PC-9 (cell line): ENCODE results near the gene PITPNB. TPM values are rescaled to one million over a fixed set of nuclear protein-coding genes. Genes with fewer than 3 reads are reported as not detected.

ENCODE experiments used
- BruUV-seq: library from RNA; stranded (reverse); fragments of 400-500 nt; replicated peaks from 2 replicates; lab custom pipeline; 2021; lab: Mats Ljungman, UMichigan
- CTCF ChIA-PET: fragments of 300-600 bp; sonication (Branson Sonifier 250); formaldehyde crosslinking; loops from one replicate; lab custom pipeline; 2022; ENCODE audit warnings: antibody characterized with exemption; lab: Charles Lee
- POLR2A ChIA-PET: fragments of 300-600 bp; sonication (Branson Sonifier 250); formaldehyde crosslinking; loops from one replicate; lab custom pipeline; 2022; ENCODE audit warnings: antibody characterized with exemption; ENCODE audit not compliant: unreplicated experiment; lab: Charles Lee
- DNase-seq, 2 experiments: peaks; one replicate each; pipeline versions ENCODE4 v3.0.0 to v3.0.0-alpha.2; 2015 to 2022; ENCODE audit warnings: mixed read lengths in 1 of 2
- H2AFZ ChIP-seq: fragments of 200-600 bp; sonication (generic); 2 replicates; pipeline ENCODE4 v1.8.1; 2017; ENCODE audit warnings: antibody characterized with exemption
- H3F3A ChIP-seq: fragments of 200-600 bp; sonication (generic); 2 replicates; pipeline ENCODE4 v1.8.1; 2017; ENCODE audit warnings: antibody characterized with exemption, mild to moderate bottlenecking, low read depth; ENCODE audit not compliant: insufficient read depth
- H3K27ac ChIP-seq: fragments of 200-600 bp; sonication (generic); 2 replicates; pipeline ENCODE4 v1.6.1; 2016; ENCODE audit warnings: mixed run types
- H3K27me3 ChIP-seq: fragments of 200-600 bp; sonication (generic); 2 replicates; pipeline ENCODE4 v1.6.1; 2016; ENCODE audit warnings: low read depth, mixed run types; ENCODE audit not compliant: insufficient read depth
- H3K36me3 ChIP-seq: fragments of 200-600 bp; sonication (generic); 2 replicates; pipeline ENCODE4 v1.6.1; 2016; ENCODE audit warnings: low read depth, mixed run types
- H3K4me1 ChIP-seq: fragments of 200-600 bp; sonication (generic); replicated peaks from 2 replicates; pipeline ENCODE4 v1.6.1; 2016; ENCODE audit warnings: mixed run types; ENCODE audit not compliant: insufficient read depth
- H3K4me2 ChIP-seq: fragments of 200-600 bp; sonication (generic); 2 replicates; pipeline ENCODE4 v1.6.1; 2017; ENCODE audit warnings: mixed run types
- H3K4me3 ChIP-seq: fragments of 200-600 bp; sonication (generic); 2 replicates; pipeline ENCODE4 v1.6.1; 2016; ENCODE audit warnings: mixed run types
- H3K79me2 ChIP-seq: fragments of 200-600 bp; sonication (generic); 2 replicates; pipeline ENCODE4 v1.6.1; 2017; ENCODE audit warnings: low read depth, mixed run types
- H3K9me2 ChIP-seq: fragments of 200-600 bp; sonication (generic); 2 replicates; pipeline ENCODE4 v1.8.1; 2017; ENCODE audit warnings: mild to moderate bottlenecking; ENCODE audit not compliant: insufficient read depth
- H3K9me3 ChIP-seq: fragments of 200-600 bp; sonication (generic); 2 replicates; pipeline ENCODE4 v1.8.1; 2016; ENCODE audit warnings: low read depth; ENCODE audit not compliant: insufficient read depth
- H4K20me1 ChIP-seq: fragments of 200-600 bp; sonication (generic); 2 replicates; pipeline ENCODE4 v1.8.1; 2017; ENCODE audit not compliant: insufficient read depth
- EZH2 ChIP-seq: fragments of 200-600 bp; sonication (generic); IDR thresholded peaks from 2 replicates; pipeline ENCODE4 v1.8.0; 2017; ENCODE audit warnings: antibody characterized with exemption, low read depth
- intact Hi-C: fragments of 100-400 bp; cut with micrococcal nuclease; formaldehyde crosslinking; loops from one replicate; pipeline ENCODE4 v1.10.0; 2022; ENCODE audit not compliant: unreplicated experiment
- total RNA-seq: library from RNA; stranded (reverse); gene quantifications from 2 replicates; pipeline ENCODE4 v1.2.3, GENCODE V29; 2021
- TF ChIP-seq, protein P1 (sequence below): fragments of 200-600 bp; sonication (generic); conservative IDR thresholded peaks from 2 replicates; pipeline ENCODE4 v1.6.1; 2017; ENCODE audit warnings: mixed run types, antibody characterized with exemption, mild to moderate bottlenecking, moderate library complexity

Gene PITPNB
- total RNA-seq, 1 experiment from 2014 or later = 49.6 TPM

GRCh38 chr22:27941143-27941542 is 22.1 kb upstream of the PITPNB start:
- Histone ChIP-seq H4K20me1 (no peaks in the 10 kb centered on the region), H3K9me2 (no peaks in the 10 kb centered on the region), H3K9me3 (no peaks in the 10 kb centered on the region), H3K27ac (no peak overlapping the region), H3K4me2 (no peak overlapping the region), H3K4me3 (no peak overlapping the region), H3F3A (no peaks in the 10 kb centered on the region; the same call in 1 of the 2 replicates), H3K36me3 (no peaks in the 10 kb centered on the region), H3K4me1 (no peaks in the 10 kb centered on the region), H3K27me3 (no peaks in the 10 kb centered on the region), H3K79me2 (no peaks in the 10 kb centered on the region), H2AFZ (no peak overlapping the region)
- no TSS peak for BruUV-seq
- DNase-seq = no peak
- POLR2A ChIA-PET = no interaction called here
- intact Hi-C loops = no loop called here
- TF ChIP-seq EZH2 = no peak
- TF ChIP-seq, protein P1, sequence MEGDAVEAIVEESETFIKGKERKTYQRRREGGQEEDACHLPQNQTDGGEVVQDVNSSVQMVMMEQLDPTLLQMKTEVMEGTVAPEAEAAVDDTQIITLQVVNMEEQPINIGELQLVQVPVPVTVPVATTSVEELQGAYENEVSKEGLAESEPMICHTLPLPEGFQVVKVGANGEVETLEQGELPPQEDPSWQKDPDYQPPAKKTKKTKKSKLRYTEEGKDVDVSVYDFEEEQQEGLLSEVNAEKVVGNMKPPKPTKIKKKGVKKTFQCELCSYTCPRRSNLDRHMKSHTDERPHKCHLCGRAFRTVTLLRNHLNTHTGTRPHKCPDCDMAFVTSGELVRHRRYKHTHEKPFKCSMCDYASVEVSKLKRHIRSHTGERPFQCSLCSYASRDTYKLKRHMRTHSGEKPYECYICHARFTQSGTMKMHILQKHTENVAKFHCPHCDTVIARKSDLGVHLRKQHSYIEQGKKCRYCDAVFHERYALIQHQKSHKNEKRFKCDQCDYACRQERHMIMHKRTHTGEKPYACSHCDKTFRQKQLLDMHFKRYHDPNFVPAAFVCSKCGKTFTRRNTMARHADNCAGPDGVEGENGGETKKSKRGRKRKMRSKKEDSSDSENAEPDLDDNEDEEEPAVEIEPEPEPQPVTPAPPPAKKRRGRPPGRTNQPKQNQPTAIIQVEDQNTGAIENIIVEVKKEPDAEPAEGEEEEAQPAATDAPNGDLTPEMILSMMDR = no peak
- CTCF ChIA-PET = no interaction called here

GRCh38 chr22:27937453-27937852 is 18.4 kb upstream of the PITPNB start:
- no peaks in the 10 kb centered on the region for H3F3A ChIP-seq
- no peak overlapping the region for H3K4me3 ChIP-seq
- intact Hi-C loops = no loop called here
- H3K4me1 ChIP-seq = no peaks in the 10 kb centered on the region
- DNase-seq = no peak
- no TSS peak for BruUV-seq
- ChIA-PET POLR2A (no interaction called here), CTCF (interaction anchor here (0.6 kb wide), 1 partner anchor 1476 kb away, joined by 3 read pairs; no protein-coding TSS in a partner anchor)
- TF ChIP-seq, protein P1 = peak; percentile 27; the same call in 1 of the 2 replicates
- TF ChIP-seq EZH2 = no peak
- no peaks in the 10 kb centered on the region for H3K9me3 ChIP-seq
- H3K27me3 ChIP-seq = no peaks in the 10 kb centered on the region
- H3K9me2 ChIP-seq = no peaks in the 10 kb centered on the region
- H3K4me2 ChIP-seq = no peak overlapping the region
- H3K79me2 ChIP-seq = no peaks in the 10 kb centered on the region
- H3K36me3 ChIP-seq = no peaks in the 10 kb centered on the region
- H4K20me1 ChIP-seq = no peaks in the 10 kb centered on the region
- no peak overlapping the region for H2AFZ ChIP-seq
- H3K27ac ChIP-seq = no peak overlapping the region

GRCh38 chr22:27935897-27936296 is 16.8 kb upstream of the PITPNB start:
- no peaks in the 10 kb centered on the region for H3K9me3 ChIP-seq
- no peaks in the 10 kb centered on the region for H3K9me2 ChIP-seq
- no peaks in the 10 kb centered on the region for H3K36me3 ChIP-seq
- no peaks in the 10 kb centered on the region for H3K27me3 ChIP-seq
- CTCF ChIA-PET = no interaction called here
- POLR2A ChIA-PET = no interaction called here
- H3K4me3 ChIP-seq = no peak overlapping the region
- intact Hi-C loops = no loop called here
- no peak overlapping the region for H2AFZ ChIP-seq
- no peak for TF ChIP-seq EZH2
- no peak overlapping the region for H3K27ac ChIP-seq
- no peaks in the 10 kb centered on the region for H3K4me1 ChIP-seq
- no peak overlapping the region for H3K4me2 ChIP-seq
- H4K20me1 ChIP-seq = no peaks in the 10 kb centered on the region
- DNase-seq = no peak
- no TSS peak for BruUV-seq
- no peaks in the 10 kb centered on the region for H3F3A ChIP-seq
- no peaks in the 10 kb centered on the region for H3K79me2 ChIP-seq

DNA sequence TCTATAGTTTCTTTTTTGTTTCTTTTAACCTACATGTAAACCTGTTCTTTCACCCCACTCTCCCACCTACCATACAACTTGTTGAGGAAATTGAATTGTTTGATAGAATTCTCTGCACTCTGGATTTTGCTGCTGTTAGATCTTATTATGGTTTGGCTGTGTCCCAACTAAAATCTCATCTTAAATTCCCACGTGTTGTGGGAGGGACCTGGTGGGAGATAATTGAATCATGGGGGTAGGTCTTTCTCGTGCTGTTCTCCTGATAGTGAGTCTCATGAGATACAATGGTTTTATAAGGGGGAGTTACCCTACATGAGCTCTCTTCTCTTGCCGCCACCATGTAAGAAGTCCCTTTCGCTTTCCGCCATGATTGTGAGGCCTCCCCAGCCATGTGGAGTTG is 15.0 kb upstream of the PITPNB start:
- H2AFZ ChIP-seq = no peak overlapping the region
- no peaks in the 10 kb centered on the region for H3K27me3 ChIP-seq
- intact Hi-C loops = no loop called here
- CTCF ChIA-PET = no interaction called here
- no peaks in the 10 kb centered on the region for H4K20me1 ChIP-seq
- no peak overlapping the region for H3K27ac ChIP-seq
- no peaks in the 10 kb centered on the region for H3K79me2 ChIP-seq
- no TSS peak for BruUV-seq
- TF ChIP-seq, protein P1 = no peak
- TF ChIP-seq EZH2 = no peak
- H3K36me3 ChIP-seq = no peaks in the 10 kb centered on the region
- H3K4me2 ChIP-seq = no peak overlapping the region
- H3K9me2 ChIP-seq = no peaks in the 10 kb centered on the region
- no peaks in the 10 kb centered on the region for H3F3A ChIP-seq
- no peaks in the 10 kb centered on the region for H3K9me3 ChIP-seq
- no peak for DNase-seq
- POLR2A ChIA-PET = interaction anchor here (0.7 kb wide), 1 partner anchor 62 kb away, joined by 7 read pairs; no protein-coding TSS in a partner anchor
- H3K4me1 ChIP-seq = no peaks in the 10 kb centered on the region
- no peak overlapping the region for H3K4me3 ChIP-seq
